ENCODE data around the gene GGT5. TPM values are rescaled to one million over a fixed set of nuclear protein-coding genes. Genes with fewer than 3 reads are reported as not detected.
"Not testable (repeated sequence)": the region's sequence is repeated elsewhere in the genome, so short reads cannot be mapped to it uniquely, and the experiment has no call there.

The GGT5 gene
- total and polyA plus RNA-seq, 7 donors = 2.8 to 35.2 (median 22.5) TPM

GRCh38 chr22:24209687-24210086, 35.2 kb downstream of the GGT5 start:
- no peak for DNase-seq
- WGBS, 2 donors = 86 to 92% methylated on average over 4 of the region's 4 CpGs
- H3K27me3 ChIP-seq = no peaks in the 10 kb centered on the region
- H3K9me3 ChIP-seq = no peaks in the 10 kb centered on the region
- intact Hi-C loops (cut with DNase I) = no loop called here
- H3K27ac ChIP-seq = no peak overlapping the region
- no peak overlapping the region for H3K4me3 ChIP-seq
- no peak for TF ChIP-seq EP300 (IDR thresholded peaks at IDR 0.05)
- no peak for TF ChIP-seq POLR2AphosphoS5 (IDR thresholded peaks at IDR 0.05)
- TF ChIP-seq, protein P1, sequence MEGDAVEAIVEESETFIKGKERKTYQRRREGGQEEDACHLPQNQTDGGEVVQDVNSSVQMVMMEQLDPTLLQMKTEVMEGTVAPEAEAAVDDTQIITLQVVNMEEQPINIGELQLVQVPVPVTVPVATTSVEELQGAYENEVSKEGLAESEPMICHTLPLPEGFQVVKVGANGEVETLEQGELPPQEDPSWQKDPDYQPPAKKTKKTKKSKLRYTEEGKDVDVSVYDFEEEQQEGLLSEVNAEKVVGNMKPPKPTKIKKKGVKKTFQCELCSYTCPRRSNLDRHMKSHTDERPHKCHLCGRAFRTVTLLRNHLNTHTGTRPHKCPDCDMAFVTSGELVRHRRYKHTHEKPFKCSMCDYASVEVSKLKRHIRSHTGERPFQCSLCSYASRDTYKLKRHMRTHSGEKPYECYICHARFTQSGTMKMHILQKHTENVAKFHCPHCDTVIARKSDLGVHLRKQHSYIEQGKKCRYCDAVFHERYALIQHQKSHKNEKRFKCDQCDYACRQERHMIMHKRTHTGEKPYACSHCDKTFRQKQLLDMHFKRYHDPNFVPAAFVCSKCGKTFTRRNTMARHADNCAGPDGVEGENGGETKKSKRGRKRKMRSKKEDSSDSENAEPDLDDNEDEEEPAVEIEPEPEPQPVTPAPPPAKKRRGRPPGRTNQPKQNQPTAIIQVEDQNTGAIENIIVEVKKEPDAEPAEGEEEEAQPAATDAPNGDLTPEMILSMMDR (IDR thresholded peaks at IDR 0.05) = no peak
- TF ChIP-seq POLR2A (IDR thresholded peaks at IDR 0.05) = no peak
- peaks cover 0 to 14% (median 3%) of the 10 kb centered on the region in 4 donors for H3K4me1 ChIP-seq
- no peaks in the 10 kb centered on the region for H3K36me3 ChIP-seq

GRCh38 chr22:24209016-24209415, 35.9 kb downstream of the GGT5 start:
- 73 to 83% methylated on average over 3 of the region's 3 CpGs for WGBS, 2 donors
- intact Hi-C loops (cut with DNase I) = no loop called here
- H3K27ac ChIP-seq = peak overlapping the region in 1 of 4 donors; percentile 85

DNA sequence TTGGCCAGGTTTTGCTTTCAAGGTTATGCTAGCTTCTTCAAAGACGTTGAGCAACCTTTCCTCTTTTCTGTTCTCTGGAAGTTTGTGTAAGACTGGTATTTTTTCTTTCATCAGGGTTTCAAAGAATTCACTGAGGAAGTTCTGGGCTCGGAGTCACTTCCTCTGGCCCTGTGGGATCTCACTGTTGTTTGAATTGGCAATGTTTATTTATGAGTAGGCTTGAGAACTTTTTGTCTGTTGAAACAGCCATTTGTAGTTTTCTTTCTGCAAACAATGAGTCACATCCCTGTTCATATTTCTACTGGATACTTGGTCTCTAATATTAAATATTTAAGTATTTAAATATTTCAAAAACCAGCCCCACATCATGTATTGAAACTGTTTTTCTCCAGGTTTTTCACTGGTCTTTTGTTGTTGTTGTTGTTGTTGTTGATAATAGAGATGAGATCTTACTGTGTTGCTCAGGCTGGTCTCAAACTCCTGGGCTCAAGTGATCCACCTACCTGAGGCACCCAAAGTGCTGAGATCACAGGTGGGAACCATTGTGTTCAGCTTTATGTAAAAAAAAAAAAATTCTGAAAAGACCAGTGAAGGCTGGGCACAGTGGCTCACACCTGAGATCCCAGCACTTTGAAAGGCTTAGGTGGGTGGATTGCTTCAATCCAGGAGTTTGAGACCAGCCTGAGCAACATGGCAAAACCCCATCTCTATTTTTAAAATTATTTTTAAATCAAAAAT, 36.7 kb downstream of the GGT5 start:
- no peak for TF ChIP-seq POLR2A (IDR thresholded peaks at IDR 0.05)
- TF ChIP-seq POLR2AphosphoS5 (IDR thresholded peaks at IDR 0.05) = peak; percentile 34 to 68 (median 55)
- no peak for TF ChIP-seq EP300 (IDR thresholded peaks at IDR 0.05)
- DNase-seq = peak; percentile 86
- intact Hi-C loops (cut with DNase I) = no loop called here
- Histone ChIP-seq H3K9me3 (no peaks in the 10 kb centered on the region), H3K27ac (peak overlapping the region; percentile 55 to 85 (median 72)), H3K4me3 (no peak overlapping the region), H3K36me3 (no peaks in the 10 kb centered on the region), H3K27me3 (no peaks in the 10 kb centered on the region), H3K4me1 (peaks cover 0 to 14% (median 3%) of the 10 kb centered on the region in 4 donors)
- WGBS, 2 donors = 0 to 1% methylated on average over 2 of the region's 2 CpGs

More at GRCh38 chr22:24209016-24209415, 35.9 kb downstream of the GGT5 start:
- TF ChIP-seq POLR2A (IDR thresholded peaks at IDR 0.05) (no peak), EP300 (IDR thresholded peaks at IDR 0.05) (no peak), POLR2AphosphoS5 (IDR thresholded peaks at IDR 0.05) (no peak)
- TF ChIP-seq, protein P1 (IDR thresholded peaks at IDR 0.05) = no peak
- Histone ChIP-seq H3K36me3 (no peaks in the 10 kb centered on the region), H3K27me3 (no peaks in the 10 kb centered on the region), H3K9me3 (no peaks in the 10 kb centered on the region), H3K4me1 (peaks cover 0 to 14% (median 3%) of the 10 kb centered on the region in 4 donors), H3K4me3 (no peak overlapping the region)
- DNase-seq = no peak

DNA sequence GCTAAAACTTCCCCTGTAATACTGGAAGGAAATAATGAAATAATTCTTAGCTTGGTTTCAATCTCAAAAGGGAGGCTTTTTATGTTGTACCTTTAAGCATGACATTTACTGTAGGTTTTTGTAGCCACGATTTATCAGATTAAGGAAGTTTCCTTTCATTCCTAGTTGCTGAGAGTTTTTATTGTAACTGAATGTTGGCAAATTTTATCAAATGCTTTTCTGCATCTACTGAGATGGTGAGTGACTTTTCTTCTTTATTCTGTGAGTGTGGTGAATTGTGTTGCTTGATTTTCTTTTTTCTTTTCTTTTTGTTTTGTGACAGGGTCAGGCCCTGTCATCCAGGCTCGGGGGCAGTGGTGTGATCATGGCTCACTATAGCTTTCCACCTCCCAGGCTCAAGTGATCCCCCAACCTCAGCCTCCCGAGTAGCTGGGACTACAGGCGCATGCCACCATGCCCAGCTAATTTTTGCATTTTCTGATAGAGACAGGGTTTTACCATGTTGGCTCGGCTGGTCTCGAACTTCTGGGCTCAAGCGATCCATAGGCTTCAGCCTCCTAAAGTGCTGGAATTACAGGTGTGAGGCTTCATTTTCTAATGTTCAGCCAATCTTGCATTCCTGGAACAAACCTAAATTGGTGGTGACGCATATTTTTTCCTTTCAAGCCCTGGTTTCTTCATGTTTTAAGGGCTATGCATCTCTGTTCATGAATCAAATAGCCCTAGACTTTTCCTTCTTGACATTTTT, 37.4 kb downstream of the GGT5 start:
- Histone ChIP-seq H3K36me3 (no peaks in the 10 kb centered on the region), H3K4me1 (peaks cover 0 to 14% (median 3%) of the 10 kb centered on the region in 4 donors), H3K27ac (peak overlapping the region; percentile 55 to 85 (median 72)), H3K4me3 (no peak overlapping the region), H3K27me3 (no peaks in the 10 kb centered on the region), H3K9me3 (no peaks in the 10 kb centered on the region)
- no peak for DNase-seq
- 76 to 77% methylated on average over 8 of the region's 8 CpGs for WGBS, 2 donors
- intact Hi-C loops (cut with DNase I) = no loop called here
- TF ChIP-seq POLR2AphosphoS5 (IDR thresholded peaks at IDR 0.05) (no peak), POLR2A (IDR thresholded peaks at IDR 0.05) (no peak), EP300 (IDR thresholded peaks at IDR 0.05) (no peak)
- TF ChIP-seq, protein P1 (IDR thresholded peaks at IDR 0.05) = no peak

DNA sequence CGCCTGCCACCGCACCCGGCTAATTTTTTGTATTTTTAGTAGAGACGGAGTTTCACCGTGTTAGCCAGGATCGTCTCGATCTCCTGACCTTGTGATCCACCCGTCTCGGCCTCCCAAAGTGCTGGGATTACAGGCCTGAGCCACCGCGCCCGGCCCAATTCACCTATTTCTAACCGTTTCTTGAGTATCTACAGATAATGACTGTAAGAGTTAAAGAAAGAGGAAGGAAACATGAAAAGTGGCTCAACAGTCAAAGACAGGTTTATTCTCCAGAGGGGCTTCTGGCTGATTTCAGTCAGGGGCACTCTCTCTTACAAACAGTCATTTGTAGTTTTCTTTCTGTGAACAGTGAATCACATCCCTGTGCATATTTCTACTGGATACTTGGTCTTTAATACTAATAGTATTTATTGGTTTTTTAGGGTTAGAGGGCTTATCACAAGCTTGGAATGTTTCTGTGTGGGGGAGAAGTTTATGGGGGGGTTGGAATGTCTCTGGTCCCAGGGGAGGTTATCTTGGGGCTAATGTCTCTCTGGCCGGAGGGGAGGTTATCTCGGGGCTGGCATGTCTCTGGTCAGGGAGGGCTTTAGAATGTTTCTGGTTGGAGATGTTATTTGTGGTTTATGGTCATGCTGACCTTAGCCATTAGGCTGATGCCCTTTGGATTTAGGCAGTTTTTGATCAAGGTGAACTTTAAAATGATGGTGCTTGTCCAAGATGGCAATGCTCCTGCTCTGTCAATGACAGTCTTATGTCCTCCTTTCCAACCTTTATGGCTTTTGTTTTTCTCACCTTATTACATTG, 38.2 kb downstream of the GGT5 start:
- peaks cover 0 to 14% (median 3%) of the 10 kb centered on the region in 4 donors for H3K4me1 ChIP-seq
- WGBS, 2 donors = 80 to 89% methylated on average over 15 of the region's 15 CpGs
- DNase-seq; H3K36me3 ChIP-seq; intact Hi-C loops (cut with DNase I); H3K9me3 ChIP-seq; H3K4me3 ChIP-seq; H3K27me3 ChIP-seq: not testable (repeated sequence)
- H3K27ac ChIP-seq = peak overlapping the region; percentile 55 to 85 (median 72)
